Panc1 (cell line): Measurements from ENCODE around the gene SH2D2A. TPM values are rescaled to one million over a fixed set of nuclear protein-coding genes. Genes with fewer than 3 reads are reported as not detected.

Experiments used
- ATAC-seq: fragments of 200-7000 bp; cut with Tn5 transposase; 2 replicates; pipeline ENCODE4 v1.9.1; 2020; ENCODE audit warnings: mild to moderate bottlenecking, moderate library complexity
- BruUV-seq: library from RNA; stranded (reverse); fragments of 400-500 nt; replicated peaks from 2 replicates; lab custom pipeline; 2021; lab: Mats Ljungman, UMichigan
- CTCF ChIA-PET: fragments of 300-600 bp; sonication (Branson Sonifier 250); formaldehyde crosslinking; loops from one replicate; lab custom pipeline; 2022; ENCODE audit warnings: antibody characterized with exemption; lab: Charles Lee
- POLR2A ChIA-PET: fragments of 300-600 bp; sonication (Branson Sonifier 250); formaldehyde crosslinking; loops from one replicate; lab custom pipeline; 2022; ENCODE audit warnings: antibody characterized with exemption; lab: Charles Lee
- DNase-seq: peaks from one replicate; pipeline ENCODE4 v3.0.0-alpha.2; 2010; ENCODE audit warnings: low read depth, low spot score
- H3K27ac ChIP-seq: 2 replicates; pipeline ENCODE4 v1.5.1; 2011; ENCODE audit warnings: mild to moderate bottlenecking, low read length, inconsistent platforms
- H3K27me3 ChIP-seq: fragments of 200-500 bp; sonication (Bioruptor generic); 2 replicates; pipeline ENCODE4 v1.6.0; 2014; ENCODE audit warnings: low read length, inconsistent platforms; ENCODE audit not compliant: control insufficient read depth, insufficient read depth
- H3K36me3 ChIP-seq: fragments of 200-500 bp; sonication (Bioruptor generic); 2 replicates; pipeline ENCODE4 v1.5.1; 2014; ENCODE audit warnings: inconsistent platforms, mild to moderate bottlenecking, low read length, moderate library complexity; ENCODE audit not compliant: control insufficient read depth, insufficient read depth
- H3K4me1 ChIP-seq: 2 replicates; pipeline ENCODE4 v1.5.1; 2011; ENCODE audit warnings: inconsistent platforms, mild to moderate bottlenecking, low read length, moderate library complexity; ENCODE audit not compliant: control insufficient read depth, insufficient read depth
- H3K4me3 ChIP-seq, 2 experiments: 2 replicates each; pipeline ENCODE4 v1.5.1; 2011 to 2012; ENCODE audit warnings: low read depth in 2 of 2, low read length in 2 of 2, mild to moderate bottlenecking in 2 of 2, inconsistent platforms in 1 of 2, moderate library complexity in 1 of 2
- H3K9me3 ChIP-seq: fragments of 200-500 bp; sonication (Bioruptor generic); 2 replicates; pipeline ENCODE4 v1.5.1; 2014; ENCODE audit warnings: low read depth, mild to moderate bottlenecking, inconsistent platforms, low read length, moderate library complexity; ENCODE audit not compliant: control insufficient read depth, insufficient read depth
- CTCF ChIP-seq: fragments of 450-650 bp; IDR thresholded peaks from 2 replicates; pipeline ENCODE4 v1.5.1; 2017; ENCODE audit warnings: mild to moderate bottlenecking
- POLR2AphosphoS5 ChIP-seq: IDR thresholded peaks from 2 replicates; pipeline ENCODE4 v1.6.1; 2012; ENCODE audit warnings: mild to moderate bottlenecking, low read depth, low read length, moderate library complexity
- SIN3A ChIP-seq: IDR thresholded peaks from 2 replicates; pipeline ENCODE4 v1.6.1; 2012; ENCODE audit warnings: low read depth, mild to moderate bottlenecking, low read length, moderate library complexity, borderline replicate concordance; ENCODE audit not compliant: insufficient read depth
- TCF7L2 ChIP-seq: IDR thresholded peaks from 2 replicates; pipeline ENCODE4 v1.6.1; 2011; ENCODE audit warnings: mild to moderate bottlenecking, low read depth, low read length, inconsistent platforms
- in situ Hi-C: cut with HindIII; loops from 2 replicates; pipeline ENCODE4 v1.10.0; 2016; ENCODE audit warnings: low sequenced_read_pairs, low pct_unique_long_range_greater_than_20kb
- intact Hi-C: fragments of 100-400 bp; cut with micrococcal nuclease; formaldehyde crosslinking; loops from one replicate; pipeline ENCODE4 v1.10.0; 2022; ENCODE audit not compliant: unreplicated experiment
- total RNA-seq: library from RNA; stranded (reverse); gene quantifications from one replicate; pipeline ENCODE4 v1.2.1, GENCODE V29; 2021; ENCODE audit not compliant: unreplicated experiment
- TF ChIP-seq, protein P1 (sequence below), 2 experiments: IDR thresholded peaks; 2 replicates each; pipeline ENCODE4 v1.6.1; 2011 to 2012; ENCODE audit warnings: low read depth in 2 of 2, control low read depth in 1 of 2, low read length in 1 of 2, mild to moderate bottlenecking in 1 of 2, moderate library complexity in 1 of 2; ENCODE audit not compliant: insufficient read depth in 1 of 2

Gene SH2D2A
- total RNA-seq, 1 experiment from 2014 or later, result 0.69 TPM

DNA sequence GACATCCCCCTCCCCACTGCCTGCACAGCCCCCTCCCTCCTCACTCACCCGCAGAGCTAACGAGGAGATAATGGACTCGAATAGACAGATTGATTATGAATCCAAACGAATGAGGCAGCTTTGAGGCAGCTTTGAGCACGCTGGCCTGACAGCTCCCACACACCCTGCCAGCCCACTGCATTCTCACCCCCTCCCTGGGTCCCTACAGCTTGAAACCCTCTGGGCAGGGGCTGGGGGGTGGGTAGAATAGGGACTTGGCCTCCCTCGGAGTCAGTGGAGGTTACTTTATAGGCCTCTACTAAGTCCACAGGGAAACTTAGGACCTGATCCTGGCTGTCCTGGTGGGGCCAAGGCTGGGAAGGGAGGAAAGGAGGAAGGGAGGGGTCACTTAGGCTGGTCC lies 45.9 kb upstream of the SH2D2A start:
- no peak for TF ChIP-seq SIN3A
- ATAC-seq (no peak), DNase-seq (no peak)
- in situ Hi-C loops, result no loop called here
- ChIA-PET POLR2A (interaction anchor here (0.6 kb wide), 1 partner anchor 183 kb away, joined by 3 read pairs; no protein-coding TSS in a partner anchor), CTCF (interaction anchor here (0.6 to 1.9 kb wide), 4 partner anchors 23 to 1145 kb away, joined by 3 to 6 read pairs (median 3); no protein-coding TSS in a partner anchor)
- no peaks in the 10 kb centered on the region for H3K36me3 ChIP-seq
- H3K27ac ChIP-seq, result no peak overlapping the region
- BruUV-seq, result no TSS peak
- no peaks in the 10 kb centered on the region; the same call in 1 of the 2 replicates for H3K27me3 ChIP-seq
- peaks cover 13% of the 10 kb centered on the region for H3K4me1 ChIP-seq
- no peaks in the 10 kb centered on the region for H3K9me3 ChIP-seq
- no peak overlapping the region for H3K4me3 ChIP-seq
- intact Hi-C loops, result loop anchor here (10.0 kb wide), 1 partner anchor 168 kb away; no protein-coding TSS in a partner anchor

- ATAC-seq (peak; percentile 66), DNase-seq (no peak)
- Histone ChIP-seq H3K9me3 (no peaks in the 10 kb centered on the region), H3K27ac (no peak within 1 kb of the TSS), H3K4me3 (peak within 1 kb of the TSS; percentile 39 to 65), H3K27me3 (no peaks in the 10 kb centered on the region; the same call in 1 of the 2 replicates), H3K36me3 (no peaks in the 10 kb centered on the region), H3K4me1 (peaks cover 13% of the 10 kb centered on the region)
- TF ChIP-seq POLR2AphosphoS5 (no peak), CTCF (no peak), TCF7L2 (no peak), SIN3A (no peak)
- TF ChIP-seq, protein P1, sequence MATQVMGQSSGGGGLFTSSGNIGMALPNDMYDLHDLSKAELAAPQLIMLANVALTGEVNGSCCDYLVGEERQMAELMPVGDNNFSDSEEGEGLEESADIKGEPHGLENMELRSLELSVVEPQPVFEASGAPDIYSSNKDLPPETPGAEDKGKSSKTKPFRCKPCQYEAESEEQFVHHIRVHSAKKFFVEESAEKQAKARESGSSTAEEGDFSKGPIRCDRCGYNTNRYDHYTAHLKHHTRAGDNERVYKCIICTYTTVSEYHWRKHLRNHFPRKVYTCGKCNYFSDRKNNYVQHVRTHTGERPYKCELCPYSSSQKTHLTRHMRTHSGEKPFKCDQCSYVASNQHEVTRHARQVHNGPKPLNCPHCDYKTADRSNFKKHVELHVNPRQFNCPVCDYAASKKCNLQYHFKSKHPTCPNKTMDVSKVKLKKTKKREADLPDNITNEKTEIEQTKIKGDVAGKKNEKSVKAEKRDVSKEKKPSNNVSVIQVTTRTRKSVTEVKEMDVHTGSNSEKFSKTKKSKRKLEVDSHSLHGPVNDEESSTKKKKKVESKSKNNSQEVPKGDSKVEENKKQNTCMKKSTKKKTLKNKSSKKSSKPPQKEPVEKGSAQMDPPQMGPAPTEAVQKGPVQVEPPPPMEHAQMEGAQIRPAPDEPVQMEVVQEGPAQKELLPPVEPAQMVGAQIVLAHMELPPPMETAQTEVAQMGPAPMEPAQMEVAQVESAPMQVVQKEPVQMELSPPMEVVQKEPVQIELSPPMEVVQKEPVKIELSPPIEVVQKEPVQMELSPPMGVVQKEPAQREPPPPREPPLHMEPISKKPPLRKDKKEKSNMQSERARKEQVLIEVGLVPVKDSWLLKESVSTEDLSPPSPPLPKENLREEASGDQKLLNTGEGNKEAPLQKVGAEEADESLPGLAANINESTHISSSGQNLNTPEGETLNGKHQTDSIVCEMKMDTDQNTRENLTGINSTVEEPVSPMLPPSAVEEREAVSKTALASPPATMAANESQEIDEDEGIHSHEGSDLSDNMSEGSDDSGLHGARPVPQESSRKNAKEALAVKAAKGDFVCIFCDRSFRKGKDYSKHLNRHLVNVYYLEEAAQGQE (IDR thresholded peaks at IDR 0.05; ENCODE audit: insufficient read depth in 1 of 2, low read depth in 2 of 2, low read length in 1 of 2), result no peak
- intact Hi-C loops (loop anchor here (2.0 to 10.0 kb wide), 2 partner anchors 60 to 166 kb away; no protein-coding TSS in a partner anchor), in situ Hi-C loops (no loop called here)
- ChIA-PET CTCF (interaction anchor here (0.6 to 3.0 kb wide), 16 partner anchors 22 to 234 kb away, joined by 3 to 39 read pairs (median 6); partner anchors contain the start of genes ISG20L2, METTL25B and MRPL24), POLR2A (interaction anchor here (0.6 kb wide), 2 partner anchors 27 to 201 kb away, joined by 5 to 6 read pairs; no protein-coding TSS in a partner anchor)
- BruUV-seq, result no TSS peak
Measured at GRCh38 chr1:156860628-156861423, 44.2 kb upstream of the SH2D2A start, which contains the start of gene NTRK1. Gene NTRK1, plus strand, starts transcription at chr1:156860865. Its CDS starts 70 bp downstream, at chr1:156860935.
